AG10803 (cell line): ENCODE results near the gene FTO.

Experiments
- DNase-seq: peaks from one replicate; pipeline ENCODE4 v3.0.0; 2010; ENCODE audit warnings: low read depth
- H3K4me3 ChIP-seq: 2 replicates; pipeline ENCODE4 v1.5.1; 2011; ENCODE audit warnings: mild to moderate bottlenecking, low read length, control low read depth
- TF ChIP-seq, protein P1 (sequence below): conservative IDR thresholded peaks from 2 replicates; pipeline ENCODE4 v1.5.1; 2011; ENCODE audit warnings: mild to moderate bottlenecking, low read length, control low read depth, inconsistent platforms

The FTO gene

GRCh38 chr16:54129810-54130209 is 425.9 kb downstream of the FTO start:
- no peak overlapping the region for H3K4me3 ChIP-seq
- TF ChIP-seq, protein P1, sequence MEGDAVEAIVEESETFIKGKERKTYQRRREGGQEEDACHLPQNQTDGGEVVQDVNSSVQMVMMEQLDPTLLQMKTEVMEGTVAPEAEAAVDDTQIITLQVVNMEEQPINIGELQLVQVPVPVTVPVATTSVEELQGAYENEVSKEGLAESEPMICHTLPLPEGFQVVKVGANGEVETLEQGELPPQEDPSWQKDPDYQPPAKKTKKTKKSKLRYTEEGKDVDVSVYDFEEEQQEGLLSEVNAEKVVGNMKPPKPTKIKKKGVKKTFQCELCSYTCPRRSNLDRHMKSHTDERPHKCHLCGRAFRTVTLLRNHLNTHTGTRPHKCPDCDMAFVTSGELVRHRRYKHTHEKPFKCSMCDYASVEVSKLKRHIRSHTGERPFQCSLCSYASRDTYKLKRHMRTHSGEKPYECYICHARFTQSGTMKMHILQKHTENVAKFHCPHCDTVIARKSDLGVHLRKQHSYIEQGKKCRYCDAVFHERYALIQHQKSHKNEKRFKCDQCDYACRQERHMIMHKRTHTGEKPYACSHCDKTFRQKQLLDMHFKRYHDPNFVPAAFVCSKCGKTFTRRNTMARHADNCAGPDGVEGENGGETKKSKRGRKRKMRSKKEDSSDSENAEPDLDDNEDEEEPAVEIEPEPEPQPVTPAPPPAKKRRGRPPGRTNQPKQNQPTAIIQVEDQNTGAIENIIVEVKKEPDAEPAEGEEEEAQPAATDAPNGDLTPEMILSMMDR: no peak
- DNase-seq: no peak

DNA sequence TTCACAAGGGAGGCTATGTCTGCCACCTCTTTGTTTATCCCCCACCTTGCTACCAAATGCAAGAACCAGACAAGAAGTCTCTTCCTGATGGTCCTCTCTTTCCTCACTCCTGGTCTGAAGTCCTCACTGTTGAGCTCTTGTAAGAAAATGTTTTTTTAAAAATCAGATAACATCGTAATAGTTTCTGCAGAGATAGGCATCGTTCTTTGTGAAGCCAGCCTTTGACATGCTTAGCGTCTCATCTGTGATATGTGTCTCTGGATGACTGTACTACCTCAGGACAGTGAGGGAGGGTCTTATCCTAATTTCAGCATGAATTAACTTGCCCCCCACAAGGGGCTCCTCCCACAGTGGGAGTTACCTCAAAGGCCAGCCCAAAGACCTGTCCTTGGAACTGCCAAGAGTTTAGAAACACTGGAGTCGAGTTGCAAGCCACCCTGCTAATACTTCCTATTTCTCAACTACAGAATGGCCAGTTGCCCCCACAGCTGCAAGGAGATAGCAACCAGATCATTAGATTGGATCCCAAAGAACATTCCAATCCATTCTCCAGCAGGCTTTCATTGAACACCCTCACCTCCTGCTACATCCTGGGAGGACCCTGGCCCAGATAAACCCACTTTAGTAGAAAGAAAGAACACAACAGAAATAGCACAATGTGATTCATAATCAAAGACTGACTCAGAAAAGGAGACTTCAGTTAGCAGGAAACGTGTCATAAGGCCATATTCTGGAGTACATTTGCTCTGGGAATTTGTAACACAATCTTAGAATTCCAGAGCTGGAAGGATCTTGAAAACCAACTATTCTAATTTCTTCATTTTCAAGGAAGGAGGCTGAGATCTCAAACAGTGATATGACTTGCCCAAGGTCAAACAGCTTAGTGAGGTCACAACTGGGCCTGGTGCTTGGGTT is 431.7 kb downstream of the FTO start:
- peak; percentile 83 for DNase-seq

DNA sequence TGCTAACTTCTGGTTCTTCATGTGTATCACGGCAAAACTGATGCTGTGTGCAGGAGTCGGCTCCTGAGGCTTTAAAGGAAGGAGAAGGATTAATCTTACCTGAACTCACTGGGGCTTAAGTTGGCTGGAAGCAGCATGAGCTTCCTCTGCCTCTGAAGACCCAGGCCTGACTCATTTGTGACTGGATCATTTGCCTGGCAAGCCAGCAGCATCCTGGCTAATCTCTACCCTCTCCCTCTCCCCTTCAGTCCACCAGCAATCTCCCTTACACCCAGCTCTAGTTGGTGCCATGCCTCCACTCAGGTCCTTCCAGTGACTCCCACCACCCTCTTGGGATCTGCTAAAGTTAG is 432.3 kb downstream of the FTO start:
- TF ChIP-seq, protein P1: no peak
- DNase-seq: no peak
- no peak overlapping the region for H3K4me3 ChIP-seq

More for the DNA sequence above, 431.7 kb downstream of the FTO start:
- H3K4me3 ChIP-seq: no peak overlapping the region
- TF ChIP-seq, protein P1: no peak

DNA sequence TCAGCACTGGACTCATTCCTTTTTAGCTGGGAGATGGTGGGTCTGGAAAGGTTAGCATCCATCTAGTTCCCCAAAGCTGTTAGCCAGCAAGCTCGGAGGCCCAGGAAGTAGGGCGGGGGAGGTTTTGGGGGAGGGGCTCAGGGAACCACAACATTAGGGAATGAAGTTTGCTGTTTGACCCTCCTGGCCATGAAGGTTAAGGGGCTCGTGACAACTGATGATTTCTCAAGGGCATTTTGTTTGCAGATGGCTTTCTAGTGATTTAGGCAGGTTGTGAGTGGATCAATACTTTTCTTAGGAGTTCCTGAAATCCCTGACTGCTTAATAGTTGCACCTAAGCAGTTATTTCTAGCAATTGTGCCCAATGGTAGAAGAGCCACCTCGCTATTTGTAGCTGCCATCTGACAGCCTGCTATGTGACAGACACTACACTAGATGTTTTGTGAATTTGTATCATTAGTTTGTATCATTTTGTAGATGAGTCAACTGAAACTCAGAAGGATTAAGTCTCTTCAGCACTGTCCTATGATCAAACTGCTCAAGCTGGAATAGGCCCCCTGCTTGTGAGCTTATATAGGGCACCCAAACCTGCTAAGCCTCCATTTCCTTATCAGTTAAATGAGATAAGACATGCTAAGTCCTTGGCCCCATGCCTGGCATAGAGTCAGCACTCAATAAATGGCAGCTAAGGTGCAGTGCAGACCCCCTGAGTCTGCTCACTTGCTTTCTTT is 436.3 kb downstream of the FTO start:
- no peak for DNase-seq
- H3K4me3 ChIP-seq: no peak overlapping the region
- TF ChIP-seq, protein P1: no peak

DNA sequence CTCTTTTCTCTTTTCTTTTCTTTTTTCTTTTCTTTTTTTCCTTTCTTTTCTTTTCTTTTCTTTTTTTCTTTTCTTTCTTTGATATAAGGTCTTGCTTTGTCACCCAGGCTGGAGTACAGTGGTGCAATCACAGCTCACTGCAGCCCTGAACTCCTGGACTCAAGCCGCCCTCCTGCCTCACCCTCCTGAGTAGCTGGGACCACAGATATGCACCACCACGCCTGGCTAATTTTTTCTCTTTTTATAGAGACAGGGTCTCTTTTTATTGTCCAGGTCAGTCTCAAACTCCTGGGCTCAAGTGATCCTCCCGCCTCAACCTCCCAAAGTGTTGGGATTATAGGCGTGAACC is 436.8 kb downstream of the FTO start:
- no peak overlapping the region for H3K4me3 ChIP-seq
- DNase-seq: no peak
- TF ChIP-seq, protein P1: no peak

DNA sequence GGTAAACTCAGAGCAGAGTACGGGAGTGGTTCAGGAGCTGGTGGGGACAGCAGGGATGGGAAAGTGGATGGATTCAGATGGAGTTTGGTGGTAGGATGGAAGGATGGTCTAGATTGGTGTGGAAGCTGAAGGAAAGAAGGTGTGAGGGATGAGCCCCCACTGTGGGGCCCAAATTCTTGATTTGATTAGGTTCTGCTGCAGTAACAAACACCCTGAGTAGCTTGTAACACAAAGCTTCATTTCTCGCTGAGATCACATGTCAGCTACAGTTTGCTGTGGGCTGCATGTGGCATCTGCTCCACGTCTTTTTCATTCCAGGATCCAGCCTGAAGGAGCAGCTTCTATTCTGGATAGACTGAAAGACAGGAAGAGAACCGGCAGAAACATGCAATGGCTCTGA is 438.8 kb downstream of the FTO start:
- H3K4me3 ChIP-seq: no peak overlapping the region
- TF ChIP-seq, protein P1: no peak
- peak; percentile 49 for DNase-seq

DNA sequence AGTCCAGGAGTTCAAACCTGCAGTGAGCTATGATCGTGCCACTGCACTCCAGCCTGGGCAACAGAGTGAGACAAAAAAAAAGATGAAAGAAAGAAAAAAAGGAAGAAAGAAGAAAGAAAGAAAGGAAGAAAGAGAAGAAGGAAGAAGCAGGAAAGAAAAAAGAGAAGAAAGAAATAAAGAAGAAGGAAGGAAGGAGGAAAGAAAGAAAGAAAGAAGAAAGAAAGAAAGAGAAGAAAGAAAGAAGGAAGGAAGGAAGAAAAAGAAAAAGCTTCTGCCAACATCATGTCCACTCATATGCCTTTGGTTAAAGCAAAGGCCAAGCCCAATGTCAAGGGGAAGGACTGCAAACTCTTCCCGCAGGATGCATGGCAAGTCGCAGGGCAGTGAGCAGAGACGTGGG is 439.5 kb downstream of the FTO start:
- no peak for DNase-seq
- TF ChIP-seq, protein P1: no peak
- no peak overlapping the region for H3K4me3 ChIP-seq
